Endothelial cell (in vitro differentiated cells): Measurements from ENCODE around the gene DLX3. TPM values are rescaled to one million over a fixed set of nuclear protein-coding genes. Genes with fewer than 3 reads are reported as not detected.

ENCODE experiments used
- DNase-seq: peaks from one replicate; pipeline ENCODE4 v3.0.0; 2021; ENCODE audit warnings: low spot score
- H3K27ac Mint-ChIP-seq: one replicate; pipeline ENCODE4 v1.8.0; 2021; ENCODE audit warnings: mixed read lengths, inconsistent platforms; ENCODE audit not compliant: unreplicated experiment
- H3K27me3 Mint-ChIP-seq: one replicate; pipeline ENCODE4 v1.8.0; 2021; ENCODE audit warnings: mild to moderate bottlenecking, moderate library complexity, mixed read lengths, inconsistent platforms; ENCODE audit not compliant: unreplicated experiment
- H3K36me3 Mint-ChIP-seq: one replicate; pipeline ENCODE4 v1.8.0; 2021; ENCODE audit warnings: mild to moderate bottlenecking, low read depth, mixed read lengths, inconsistent platforms; ENCODE audit not compliant: unreplicated experiment
- H3K4me1 Mint-ChIP-seq: one replicate; pipeline ENCODE4 v1.8.0; 2021; ENCODE audit warnings: mild to moderate bottlenecking, mixed read lengths, inconsistent platforms; ENCODE audit not compliant: unreplicated experiment
- H3K4me3 Mint-ChIP-seq: one replicate; pipeline ENCODE4 v1.8.0; 2021; ENCODE audit warnings: mild to moderate bottlenecking, mixed read lengths, inconsistent platforms; ENCODE audit not compliant: unreplicated experiment
- H3K9me3 Mint-ChIP-seq: one replicate; pipeline ENCODE4 v1.8.0; 2021; ENCODE audit warnings: mixed read lengths, inconsistent platforms; ENCODE audit not compliant: unreplicated experiment
- CTCF ChIP-seq: fragments of 200-600 bp; sonication (generic); IDR thresholded peaks from one replicate; pipeline ENCODE4 v1.5.0; 2021; ENCODE audit warnings: antibody characterized with exemption; ENCODE audit not compliant: unreplicated experiment
- total RNA-seq: library from RNA; stranded (reverse); fragmentation: NEBNext Ultra II Directional; extraction: Animal tissue kit (Norgen Biotek cat#: 25700); gene quantifications from one replicate; pipeline ENCODE4 v1.2.1, GENCODE V29; 2021; ENCODE audit not compliant: unreplicated experiment

The DLX3 gene
- total RNA-seq, 1 donor from 2014 or later: 0.13 TPM

GRCh38 chr17:49973271-49973615, 21.8 kb downstream of the DLX3 start:
- H3K27ac Mint-ChIP-seq: no peak overlapping the region
- H3K4me3 Mint-ChIP-seq: no peak overlapping the region
- peaks cover 8% of the 10 kb centered on the region for H3K4me1 Mint-ChIP-seq

GRCh38 chr17:49972486-49973270, 22.3 kb downstream of the DLX3 start:
- Mint-ChIP-seq H3K36me3 (peaks cover 6% of the 10 kb centered on the region), H3K27me3 (peaks cover 36% of the 10 kb centered on the region), H3K4me3 (no peak overlapping the region), H3K27ac (no peak overlapping the region), H3K9me3 (no peaks in the 10 kb centered on the region), H3K4me1 (peaks cover 6% of the 10 kb centered on the region)
- no peak for TF ChIP-seq CTCF
- no peak for DNase-seq

More at GRCh38 chr17:49973271-49973615, 21.8 kb downstream of the DLX3 start:
- TF ChIP-seq CTCF: no peak
- DNase-seq: no peak
- peaks cover 6% of the 10 kb centered on the region for H3K36me3 Mint-ChIP-seq
- no peaks in the 10 kb centered on the region for H3K9me3 Mint-ChIP-seq
- peaks cover 32% of the 10 kb centered on the region for H3K27me3 Mint-ChIP-seq

- peaks cover 42% of the 10 kb centered on the region for H3K27me3 Mint-ChIP-seq
- H3K4me3 Mint-ChIP-seq: no peak overlapping the region
- no peak for TF ChIP-seq CTCF
- peaks cover 6% of the 10 kb centered on the region for H3K36me3 Mint-ChIP-seq
- H3K4me1 Mint-ChIP-seq: peaks cover 6% of the 10 kb centered on the region
- no peaks in the 10 kb centered on the region for H3K9me3 Mint-ChIP-seq
- no peak for DNase-seq
- H3K27ac Mint-ChIP-seq: no peak overlapping the region
Measured at GRCh38 chr17:49971848-49972485, 23.1 kb downstream of the DLX3 start.

- no peak for TF ChIP-seq CTCF
- DNase-seq: no peak
- peaks cover 6% of the 10 kb centered on the region for H3K4me1 Mint-ChIP-seq
- H3K4me3 Mint-ChIP-seq: peak overlapping the region; percentile 34
- peaks cover 6% of the 10 kb centered on the region for H3K36me3 Mint-ChIP-seq
- no peak overlapping the region for H3K27ac Mint-ChIP-seq
- H3K27me3 Mint-ChIP-seq: peaks cover 46% of the 10 kb centered on the region
- H3K9me3 Mint-ChIP-seq: no peaks in the 10 kb centered on the region
Measured at GRCh38 chr17:49971199-49971847, 23.7 kb downstream of the DLX3 start.
